HG02588 (cell line): ENCODE data around the gene CSK.

Experiments used
- ATAC-seq: cut with Tn5 transposase; IDR thresholded peaks from one replicate; pipeline ENCODE4 v1.9.1; 2021; ENCODE audit warnings: mild to moderate bottlenecking, moderate library complexity; ENCODE audit not compliant: unreplicated experiment

CSK gene

DNA sequence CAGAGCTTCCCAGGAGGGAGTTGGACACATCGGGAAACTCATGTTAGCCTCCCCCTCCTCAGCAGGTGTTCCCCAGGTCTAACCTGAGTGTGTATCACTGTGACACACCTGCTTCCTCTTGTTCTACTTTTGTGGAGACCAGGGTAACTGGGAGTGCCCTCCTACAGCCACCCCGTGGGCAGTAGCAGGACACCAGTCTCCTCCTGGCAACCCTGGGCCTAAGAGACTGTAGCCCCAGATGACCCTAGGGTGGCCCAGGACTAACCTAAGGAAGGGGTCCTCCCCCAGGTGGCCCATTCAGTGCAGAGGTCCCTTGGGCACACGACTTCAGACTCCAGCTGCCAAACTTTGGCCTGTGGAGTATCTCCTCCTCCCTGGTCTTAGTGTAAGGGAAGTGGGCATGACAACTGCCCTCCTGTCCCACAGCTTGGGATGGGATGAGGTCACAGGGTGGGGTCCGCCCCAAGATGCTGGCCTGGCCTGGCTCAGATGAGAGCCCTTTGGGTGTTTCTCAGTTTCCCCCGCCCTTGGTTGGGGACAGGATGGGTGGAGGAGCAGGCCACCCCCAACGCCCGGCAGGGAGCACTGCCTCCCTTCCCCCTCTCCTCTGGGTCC is 4.8 kb downstream of the CSK start:
- no peak for ATAC-seq

DNA sequence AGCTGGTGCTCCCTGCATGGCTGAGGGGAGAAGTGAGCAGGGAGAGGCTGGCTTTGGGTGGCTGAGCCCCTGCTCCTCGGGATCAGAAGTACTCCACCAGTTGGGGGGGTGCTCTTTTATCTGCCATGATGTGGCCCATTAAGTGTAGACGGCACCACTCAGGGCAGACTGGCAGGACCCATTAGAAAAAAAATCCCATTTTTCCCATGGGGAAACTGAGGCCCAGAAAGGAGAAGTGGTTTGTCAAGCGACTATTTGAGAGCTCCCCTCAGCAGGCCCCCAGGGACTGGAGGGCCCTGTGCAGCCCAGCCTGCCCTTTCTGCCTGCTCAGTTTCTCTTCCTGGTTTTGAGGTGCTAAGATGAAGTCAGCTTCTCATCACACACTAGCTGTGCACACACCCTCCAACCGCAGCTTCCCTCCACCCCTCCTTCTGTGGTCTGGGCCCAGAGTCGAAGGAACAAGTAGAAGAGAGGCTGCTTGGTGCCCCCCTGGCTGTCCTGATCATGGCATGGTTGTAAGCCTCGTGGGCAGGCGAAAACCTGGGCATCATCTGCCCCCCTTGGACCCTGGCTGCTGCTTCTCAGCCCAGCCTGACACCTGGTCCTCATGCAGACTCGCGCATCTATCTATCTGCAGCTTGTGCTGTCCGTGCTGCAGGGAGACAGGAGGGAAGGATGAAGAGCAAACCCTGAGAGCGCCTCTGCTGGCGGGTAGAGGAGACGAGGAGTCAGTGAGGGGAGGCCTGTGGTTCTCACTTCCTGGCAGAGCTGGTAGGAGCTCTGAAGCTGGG is 5.6 kb downstream of the CSK start:
- ATAC-seq: peak; percentile 41

DNA sequence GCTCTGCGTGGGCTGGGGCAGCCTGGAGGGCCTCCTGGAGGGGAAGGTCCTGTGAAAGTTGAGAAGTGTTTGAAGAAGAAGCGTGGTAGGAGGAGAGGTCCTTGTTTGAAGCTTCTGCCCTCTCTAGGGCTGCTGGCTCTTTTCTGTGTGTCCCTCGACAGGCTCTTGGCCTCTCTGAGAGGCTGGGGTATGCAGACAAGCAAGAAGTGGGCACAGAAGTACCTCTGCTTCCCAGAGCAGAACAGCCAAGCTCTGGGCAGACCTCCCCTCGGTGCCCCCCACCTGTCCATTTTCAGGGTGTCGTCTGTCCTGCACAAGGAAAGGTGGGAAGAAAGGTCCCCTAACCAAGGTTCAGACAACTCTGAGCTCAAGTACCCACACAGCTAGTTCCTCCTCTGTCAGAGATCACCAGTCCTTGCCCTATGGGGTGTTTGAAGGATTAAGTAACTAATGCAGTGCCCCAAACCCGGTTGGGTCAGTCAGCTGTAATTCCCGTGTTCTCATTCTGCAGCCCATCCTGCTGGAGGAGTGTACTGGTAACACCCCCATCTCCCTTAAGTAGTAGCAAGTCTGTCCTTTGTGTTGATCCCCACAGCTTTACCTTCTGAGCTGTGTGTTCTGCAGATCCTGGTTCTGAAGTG is 6.3 kb downstream of the CSK start:
- ATAC-seq: no peak

DNA sequence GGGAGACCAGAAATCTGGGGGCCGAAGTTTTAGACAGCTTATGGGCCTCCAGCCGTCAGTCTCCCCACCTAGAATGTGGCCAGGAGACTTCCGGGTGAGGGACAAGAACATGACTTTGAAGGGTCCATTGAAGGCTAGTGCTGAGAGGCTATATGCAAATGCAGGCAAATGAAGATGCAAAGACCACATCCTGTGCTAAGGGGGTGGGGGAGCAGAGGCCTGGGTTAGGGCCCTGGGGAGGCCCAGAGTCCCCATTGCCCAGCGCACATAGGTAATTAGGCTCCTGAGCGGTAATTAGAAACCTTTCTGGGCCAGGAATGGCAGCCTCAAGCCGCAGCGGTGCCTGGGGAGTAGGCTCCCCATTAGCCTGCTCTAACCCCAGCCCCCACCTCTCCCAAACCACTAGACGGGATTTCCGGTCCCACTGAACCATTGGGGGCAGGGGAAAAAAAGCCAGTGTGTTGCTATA is 6.8 kb downstream of the CSK start:
- peak; percentile 23 for ATAC-seq

- no peak for ATAC-seq
These were observed 7.3 kb downstream of the CSK start for GRCh38 chr15:74789171-74789631.

DNA sequence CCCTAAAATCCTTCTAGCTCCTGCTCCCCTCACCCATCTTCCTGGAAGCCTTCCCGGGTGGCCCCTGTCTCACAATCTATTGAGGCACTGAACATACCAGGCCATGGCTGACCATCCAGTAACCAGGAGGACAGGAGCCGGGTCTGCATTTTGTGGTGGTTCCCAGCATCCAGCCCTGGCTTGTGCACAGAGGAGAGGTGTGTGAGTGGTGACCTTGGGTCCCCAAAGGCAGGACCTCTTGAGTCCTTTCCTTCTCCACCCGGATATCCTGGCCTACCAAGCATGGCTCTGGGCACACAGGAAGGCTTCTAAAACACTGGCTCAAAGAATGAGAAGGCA is 7.8 kb downstream of the CSK start:
- ATAC-seq: no peak

- no peak for ATAC-seq
These were observed 8.4 kb downstream of the CSK start for GRCh38 chr15:74790080-74790916.

DNA sequence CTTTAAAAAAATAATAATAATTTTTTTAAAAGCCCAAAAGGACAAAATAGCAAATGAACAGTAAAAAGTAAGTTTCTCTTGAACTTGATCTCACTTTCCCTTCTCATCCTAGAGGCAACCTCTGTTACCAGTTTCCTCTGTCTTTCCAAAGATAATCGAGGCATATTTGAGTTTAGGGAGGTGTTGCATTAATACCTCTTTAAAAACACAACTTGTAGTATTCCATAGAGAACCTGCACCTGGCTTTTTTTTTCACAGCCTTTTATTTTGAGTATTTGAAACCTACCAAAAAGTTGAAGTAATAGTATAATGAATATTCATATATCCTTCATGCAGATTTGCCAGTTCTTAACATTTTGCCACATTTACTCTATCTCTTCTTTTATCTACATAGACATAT is 9.1 kb downstream of the CSK start:
- ATAC-seq: no peak

- no peak for ATAC-seq
These were observed 9.8 kb downstream of the CSK start for GRCh38 chr15:74791667-74792066.

DNA sequence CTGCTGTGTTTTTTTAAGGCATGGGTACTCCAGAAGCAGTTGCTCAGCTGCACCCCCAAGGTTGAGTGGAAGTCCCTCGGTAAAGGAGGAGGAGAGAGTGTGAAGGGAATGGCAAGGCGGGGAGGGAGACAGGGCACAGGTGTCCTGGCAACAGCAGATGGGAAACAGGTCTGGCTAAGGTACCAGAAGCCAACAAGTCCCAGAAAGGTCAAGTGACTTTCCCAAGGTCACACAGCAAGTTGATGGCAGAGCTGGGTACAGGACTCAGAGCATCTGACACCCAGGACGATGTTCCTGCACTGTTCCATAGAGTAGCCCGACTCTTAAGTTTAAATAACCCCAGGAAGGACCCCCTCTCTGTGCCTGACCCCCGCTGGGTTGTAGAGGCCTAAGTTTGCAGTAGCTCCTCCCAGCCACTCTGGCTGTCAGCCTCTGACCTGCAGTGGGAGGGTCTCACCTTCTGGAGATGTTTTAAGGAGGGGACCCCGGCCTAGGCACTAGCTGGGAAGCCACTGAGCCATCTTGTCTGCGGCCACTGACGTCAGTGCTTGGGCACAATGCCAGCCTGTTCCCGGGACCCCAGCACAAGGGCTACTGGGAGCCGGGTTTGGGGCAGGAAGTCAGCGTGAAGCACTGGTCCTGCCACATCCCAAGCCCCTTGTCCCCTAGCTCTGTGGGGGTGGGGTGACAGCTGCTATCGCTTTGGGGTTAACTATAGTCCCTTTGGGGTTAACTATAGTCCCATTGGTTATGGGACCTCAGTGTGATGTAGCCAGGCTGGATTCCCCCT is 10.5 kb downstream of the CSK start:
- no peak for ATAC-seq

GRCh38 chr15:74793135-74794028 is 11.5 kb downstream of the CSK start:
- ATAC-seq: no peak

DNA sequence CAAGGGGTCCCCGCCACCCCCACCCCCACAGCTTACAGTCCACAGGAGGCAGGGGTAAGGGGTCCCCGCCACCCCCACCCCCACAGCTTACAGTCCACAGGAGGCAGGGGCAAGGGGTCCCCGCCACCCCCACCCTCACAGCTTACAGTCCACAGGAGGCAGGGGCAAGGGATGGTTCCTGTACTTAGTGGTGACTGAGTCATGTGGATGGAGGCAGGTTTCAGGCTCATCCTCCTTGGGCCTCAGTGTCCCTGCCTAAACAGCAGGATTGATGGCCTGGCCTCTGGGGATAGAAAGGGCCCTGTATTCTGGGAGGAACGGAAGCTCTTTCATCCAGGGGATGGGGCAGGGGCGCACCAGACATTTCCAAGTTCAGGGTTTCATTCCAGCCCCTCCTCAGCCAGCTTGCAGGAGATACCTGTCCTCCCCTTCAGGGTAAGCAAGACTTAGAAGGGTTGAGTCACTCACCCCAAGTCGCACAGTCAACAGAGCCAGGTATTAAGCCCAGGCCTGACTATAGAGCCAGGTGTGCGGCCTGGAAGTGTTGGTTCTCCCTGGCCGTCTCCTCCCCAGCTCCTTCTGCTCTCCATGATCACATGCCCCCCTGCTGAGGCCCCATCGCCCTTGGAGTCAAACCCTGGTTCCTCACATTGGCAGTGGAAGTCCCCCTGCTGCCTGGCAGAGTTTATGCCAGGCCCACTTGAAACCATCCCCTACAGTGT is 12.5 kb downstream of the CSK start:
- no peak for ATAC-seq

DNA sequence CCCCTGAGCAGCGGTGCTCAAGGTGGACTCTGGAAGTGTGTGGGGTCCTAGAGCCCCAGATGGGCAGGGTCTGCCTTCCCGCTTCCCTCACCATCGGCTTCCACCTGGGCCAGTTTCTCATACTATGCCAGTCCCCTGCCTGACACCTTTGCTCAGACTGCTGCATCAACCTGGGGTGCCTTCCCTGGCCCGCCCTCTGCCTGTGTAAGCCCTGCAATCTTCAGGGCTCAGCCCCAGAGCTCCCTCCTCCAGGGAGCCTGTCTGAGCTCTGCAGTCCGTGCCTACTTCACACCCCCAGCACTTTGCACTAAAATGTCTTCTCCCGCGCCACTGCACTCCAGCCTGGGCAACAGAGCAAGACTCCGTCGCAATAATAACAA is 13.1 kb downstream of the CSK start:
- ATAC-seq: no peak

DNA sequence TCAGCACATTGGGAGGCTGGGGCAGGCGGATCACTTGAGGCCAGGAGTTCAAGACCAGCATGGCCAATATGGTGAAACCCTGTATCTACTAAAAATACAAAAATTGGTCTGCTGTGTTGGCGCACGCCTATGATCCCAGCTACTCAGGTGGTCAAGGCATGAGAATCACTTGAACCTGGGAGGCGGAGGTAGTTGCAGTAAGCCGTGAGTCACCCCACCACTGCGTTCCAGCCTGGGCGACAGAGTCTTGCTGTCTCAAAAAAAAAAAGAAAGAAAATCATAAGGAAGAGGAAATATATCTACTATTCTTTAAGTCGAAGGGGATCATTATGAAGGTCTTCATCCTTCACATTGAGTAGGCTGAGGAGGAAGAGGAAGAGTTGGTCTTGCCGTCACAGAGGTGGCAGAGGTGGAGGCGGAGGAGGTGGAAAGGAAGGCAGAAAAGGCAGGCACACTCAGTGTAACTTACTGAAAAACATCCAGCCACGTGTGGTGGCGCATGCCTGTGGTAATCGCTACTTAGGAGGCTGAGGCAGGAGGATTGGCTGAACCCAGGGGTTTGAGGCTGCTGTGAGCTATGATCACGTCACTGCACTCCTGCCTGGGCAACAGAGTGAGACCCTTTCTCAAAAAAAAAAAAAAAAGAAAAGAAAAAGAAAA is 14.2 kb downstream of the CSK start:
- no peak for ATAC-seq

DNA sequence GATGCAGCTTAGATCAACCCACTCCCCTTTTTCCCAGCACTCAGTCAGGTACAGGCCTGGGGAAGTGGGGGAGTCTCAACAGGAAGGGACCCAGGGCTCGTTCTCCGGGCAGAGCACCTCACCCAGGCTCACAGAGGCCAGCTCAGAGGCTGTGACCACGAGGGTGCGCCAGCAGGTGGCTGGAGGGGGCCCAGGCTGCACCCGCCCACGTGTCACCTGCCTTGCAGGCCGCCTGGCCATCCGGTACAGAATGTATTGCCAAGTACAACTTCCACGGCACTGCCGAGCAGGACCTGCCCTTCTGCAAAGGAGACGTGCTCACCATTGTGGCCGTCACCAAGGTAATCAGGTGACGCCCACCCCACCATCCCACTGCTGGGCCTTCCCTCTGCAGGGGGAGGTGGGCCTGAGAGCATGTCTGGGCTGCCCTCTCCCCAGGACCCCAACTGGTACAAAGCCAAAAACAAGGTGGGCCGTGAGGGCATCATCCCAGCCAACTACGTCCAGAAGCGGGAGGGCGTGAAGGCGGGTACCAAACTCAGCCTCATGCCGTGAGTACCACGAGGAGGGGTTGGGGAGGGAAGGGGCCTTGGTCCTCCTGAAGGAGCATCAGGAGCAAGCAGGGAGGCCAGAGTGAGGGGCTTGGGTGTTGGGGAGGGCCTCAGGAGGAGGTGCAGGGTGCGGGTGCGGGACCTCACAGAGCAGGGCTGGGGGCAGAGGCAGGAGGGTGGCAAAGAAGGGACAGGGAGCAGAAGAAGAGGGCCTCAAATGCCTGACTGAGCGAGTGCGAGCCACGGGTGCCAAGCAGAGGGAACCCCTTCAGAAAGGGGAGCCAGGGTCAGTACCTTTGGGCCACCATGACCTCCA is 16.7 kb downstream of the CSK start:
- ATAC-seq: no peak

DNA sequence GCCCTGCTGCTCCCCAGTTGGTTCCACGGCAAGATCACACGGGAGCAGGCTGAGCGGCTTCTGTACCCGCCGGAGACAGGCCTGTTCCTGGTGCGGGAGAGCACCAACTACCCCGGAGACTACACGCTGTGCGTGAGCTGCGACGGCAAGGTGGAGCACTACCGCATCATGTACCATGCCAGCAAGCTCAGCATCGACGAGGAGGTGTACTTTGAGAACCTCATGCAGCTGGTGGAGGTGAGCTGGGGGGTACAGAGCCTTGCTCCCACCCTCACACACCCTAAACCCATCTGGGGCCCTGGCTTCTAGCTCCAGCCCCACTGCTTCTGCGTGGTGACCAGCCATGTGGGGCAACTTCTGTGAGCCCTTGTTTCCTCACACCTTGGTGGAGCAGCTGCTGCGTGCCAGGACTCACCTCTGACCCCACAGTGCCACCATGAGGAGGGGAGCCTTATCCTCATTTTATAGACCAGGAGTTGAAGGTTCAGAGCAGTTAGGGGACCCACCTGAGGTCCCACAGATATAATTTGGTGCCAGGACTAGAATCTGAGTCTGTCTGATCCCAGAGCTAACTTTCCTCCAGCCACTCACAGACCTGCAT is 17.5 kb downstream of the CSK start:
- ATAC-seq: no peak
